OCI-LY7 (cell line): ENCODE measurements around the gene HOXB1. TPM values are rescaled to one million over a fixed set of nuclear protein-coding genes. Genes with fewer than 3 reads are reported as not detected.

ENCODE experiments used
- BruUV-seq: library from RNA; stranded (reverse); fragments of 400-500 nt; replicated peaks from 2 replicates; lab custom pipeline; 2021; lab: Mats Ljungman, UMichigan
- CTCF ChIA-PET: fragments of 300-600 bp; sonication (Branson Sonifier 250); formaldehyde crosslinking; loops from one replicate; lab custom pipeline; 2022; ENCODE audit warnings: antibody characterized with exemption; ENCODE audit not compliant: unreplicated experiment; lab: Charles Lee
- POLR2A ChIA-PET: fragments of 300-600 bp; sonication (Branson Sonifier 250); formaldehyde crosslinking; loops from one replicate; lab custom pipeline; 2022; ENCODE audit warnings: antibody characterized with exemption; lab: Charles Lee
- DNase-seq: peaks from one replicate; pipeline ENCODE4 v3.0.0-alpha.2; 2015; ENCODE audit warnings: low spot score
- H2AFZ ChIP-seq: fragments of 200-600 bp; sonication (generic), shearing (Covaris generic); 2 replicates; pipeline ENCODE4 v1.6.1; 2014; ENCODE audit warnings: mild to moderate bottlenecking, antibody characterized with exemption, low read length, moderate library complexity
- H3K27ac ChIP-seq: fragments of 200-600 bp; sonication (generic); 2 replicates; pipeline ENCODE4 v1.5.1; 2014; ENCODE audit warnings: mixed run types, low read depth, mild to moderate bottlenecking, moderate library complexity, low read length, inconsistent platforms; ENCODE audit not compliant: poor library complexity, severe bottlenecking
- H3K36me3 ChIP-seq: fragments of 200-600 bp; sonication (generic); 2 replicates; pipeline ENCODE4 v1.6.1; 2014; ENCODE audit warnings: mild to moderate bottlenecking, antibody characterized with exemption, low read length, moderate library complexity, mixed read lengths; ENCODE audit not compliant: insufficient read depth
- H3K4me1 ChIP-seq: fragments of 200-600 bp; sonication (generic); 2 replicates; pipeline ENCODE4 v1.5.1; 2014; ENCODE audit warnings: mild to moderate bottlenecking, low read length; ENCODE audit not compliant: insufficient read depth, poor library complexity, severe bottlenecking
- H3K4me2 ChIP-seq: fragments of 200-600 bp; sonication (generic); 2 replicates; pipeline ENCODE4 v1.6.1; 2014; ENCODE audit warnings: mild to moderate bottlenecking, low read length
- H3K4me3 ChIP-seq: fragments of 200-600 bp; sonication (generic); 2 replicates; pipeline ENCODE4 v1.5.1; 2014; ENCODE audit warnings: mild to moderate bottlenecking, low read depth, low read length; ENCODE audit not compliant: poor library complexity, severe bottlenecking
- H3K79me2 ChIP-seq: fragments of 200-600 bp; sonication (generic); 2 replicates; pipeline ENCODE4 v1.6.1; 2016; ENCODE audit warnings: low read depth, mild to moderate bottlenecking, low read length, moderate library complexity, mixed read lengths; ENCODE audit not compliant: insufficient read depth
- H3K9me2 ChIP-seq: fragments of 200-600 bp; sonication (generic); 2 replicates; pipeline ENCODE4 v1.6.1; 2016; ENCODE audit warnings: mild to moderate bottlenecking, low read length, mixed read lengths; ENCODE audit not compliant: insufficient read depth
- H3K9me3 ChIP-seq: fragments of 200-600 bp; sonication (generic); 2 replicates; pipeline ENCODE4 v1.6.1; 2014; ENCODE audit warnings: mild to moderate bottlenecking, mixed run types, low read length, mixed read lengths
- H4K20me1 ChIP-seq: fragments of 200-600 bp; sonication (generic); 2 replicates; pipeline ENCODE4 v1.6.1; 2014; ENCODE audit warnings: mild to moderate bottlenecking, antibody characterized with exemption, low read length, moderate library complexity, mixed read lengths; ENCODE audit not compliant: insufficient read depth
- CTCF ChIP-seq: fragments of 200-600 bp; sonication (generic); conservative IDR thresholded peaks from 2 replicates; pipeline ENCODE4 v1.5.1; 2014; ENCODE audit warnings: mild to moderate bottlenecking, antibody characterized with exemption, low read length, moderate library complexity, mixed read lengths
- EZH2phosphoT487 ChIP-seq: fragments of 200-600 bp; sonication (generic); IDR thresholded peaks from 2 replicates; pipeline ENCODE4 v1.6.1; 2018; ENCODE audit warnings: low read depth, borderline replicate concordance, mild to moderate bottlenecking, mixed run types, antibody characterized with exemption, low read length, moderate library complexity, mixed read lengths
- intact Hi-C: fragments of 100-400 bp; cut with micrococcal nuclease; formaldehyde crosslinking; loops from one replicate; pipeline ENCODE4 v1.10.0; 2022; ENCODE audit not compliant: unreplicated experiment
- total RNA-seq, 2 experiments: library from RNA; depleted of rRNA in 1 of 2; stranded (reverse); fragments of >200 nt in 1 of 2; shearing (Covaris generic) in 1 of 2; gene quantifications; 2 replicates each; pipeline ENCODE4 v1.2.3, GENCODE V29; 2014 to 2022

HOXB1 gene
- total RNA-seq, 2 experiments from 2014 or later: not detected

GRCh38 chr17:48571024-48571818 lies 40.4 kb upstream of the HOXB1 start:
- no peaks in the 10 kb centered on the region for H3K9me2 ChIP-seq
- BruUV-seq: no TSS peak
- H3K79me2 ChIP-seq: no peaks in the 10 kb centered on the region
- H4K20me1 ChIP-seq: no peaks in the 10 kb centered on the region
- peaks cover under 1% of the 10 kb centered on the region for H3K4me1 ChIP-seq
- H3K27ac ChIP-seq: no peak overlapping the region
- H3K9me3 ChIP-seq: no peaks in the 10 kb centered on the region
- ChIA-PET CTCF (no interaction called here), POLR2A (no interaction called here)
- H3K4me2 ChIP-seq: no peak overlapping the region
- no peak for TF ChIP-seq CTCF
- no peak for TF ChIP-seq EZH2phosphoT487
- peaks cover 5% of the 10 kb centered on the region; the same call in 1 of the 2 replicates for H3K36me3 ChIP-seq
- DNase-seq: no peak
- H3K4me3 ChIP-seq: no peak overlapping the region
- intact Hi-C loops: no loop called here
- H2AFZ ChIP-seq: no peak overlapping the region

GRCh38 chr17:48570325-48571023 lies 39.7 kb upstream of the HOXB1 start:
- no peaks in the 10 kb centered on the region for H4K20me1 ChIP-seq
- no peaks in the 10 kb centered on the region for H3K4me1 ChIP-seq
- H3K9me2 ChIP-seq: no peaks in the 10 kb centered on the region
- H3K27ac ChIP-seq: no peak overlapping the region
- H3K4me2 ChIP-seq: no peak overlapping the region
- no peak overlapping the region for H2AFZ ChIP-seq
- DNase-seq: no peak
- ChIA-PET POLR2A (no interaction called here), CTCF (no interaction called here)
- H3K9me3 ChIP-seq: no peaks in the 10 kb centered on the region
- no TSS peak for BruUV-seq
- intact Hi-C loops: no loop called here
- H3K79me2 ChIP-seq: no peaks in the 10 kb centered on the region
- no peak for TF ChIP-seq EZH2phosphoT487
- TF ChIP-seq CTCF: no peak
- no peaks in the 10 kb centered on the region for H3K36me3 ChIP-seq
- H3K4me3 ChIP-seq: no peak overlapping the region
